Thyroid gland (tissue), 4 donors: Measurements from ENCODE around the gene CREB5. TPM values are rescaled to one million over a fixed set of nuclear protein-coding genes. Genes with fewer than 3 reads are reported as not detected.

Experiments
- DNase-seq, 2 donors: peaks; one replicate each; pipeline ENCODE4 v3.0.0-alpha.2; 2019
- H3K27ac ChIP-seq, 3 donors: fragments of 200-600 bp; sonication (generic); 1 replicate in 2 of 3; 2 replicates in 1 of 3; pipeline ENCODE4 v1.5.1; 2016 to 2019; ENCODE audit warnings: mild to moderate bottlenecking in 1 of 3, moderate library complexity in 1 of 3
- H3K27me3 ChIP-seq: fragments of 200-600 bp; sonication (generic); one replicate; pipeline ENCODE4 v1.5.1; 2019
- H3K36me3 ChIP-seq, 2 donors: fragments of 200-600 bp; sonication (generic); one replicate each; pipeline ENCODE4 v1.5.1; 2016 to 2019
- H3K4me1 ChIP-seq, 2 donors: fragments of 200-600 bp; sonication (generic); one replicate each; pipeline ENCODE4 v1.5.1; 2017 to 2019
- H3K4me3 ChIP-seq, 3 donors: fragments of 200-600 bp; sonication (generic); replicated peaks in 1 of 3; 1 replicate in 2 of 3; 2 replicates in 1 of 3; pipeline ENCODE4 v1.5.1; 2016; ENCODE audit warnings: mild to moderate bottlenecking in 1 of 3
- H3K9me3 ChIP-seq: fragments of 200-600 bp; sonication (generic); one replicate; pipeline ENCODE4 v1.5.1; 2017
- CTCF ChIP-seq, 6 experiments: fragments of 200-600 bp in 3 of 6; fragments of 450-650 bp in 3 of 6; sonication (generic) in 3 of 6; IDR thresholded peaks; one replicate each; pipeline ENCODE4 v1.5.1; 2016 to 2019; ENCODE audit warnings: antibody characterized with exemption in 6 of 6, mild to moderate bottlenecking in 2 of 6, inconsistent platforms in 1 of 6, moderate library complexity in 1 of 6
- POLR2A ChIP-seq, 2 donors: fragments of 450-650 bp; IDR thresholded peaks; one replicate each; pipeline ENCODE4 v1.6.1; 2017; ENCODE audit warnings: antibody characterized with exemption in 2 of 2, mild to moderate bottlenecking in 2 of 2, moderate library complexity in 1 of 2
- WGBS, 2 donors: methylation state at CpG; one replicate each; pipeline ENCODE4 v1.1.5; 2017; 5-methylcytosine and 5-hydroxymethylcytosine counted together
- intact Hi-C: fragments of 100-400 bp; cut with DNase I; formaldehyde crosslinking; loops from one replicate; pipeline ENCODE4 v1.15.1; 2023
- total RNA-seq, 4 donors: library from RNA; depleted of rRNA; stranded (reverse); fragments of >200 nt; gene quantifications; one replicate each; pipeline ENCODE4 v1.2.3, GENCODE V29; 2016

CREB5 gene
- total RNA-seq, 4 donors from 2014 or later, result 2.5 to 13.6 (median 6.5) TPM

- H3K36me3 ChIP-seq, result no peaks in the 10 kb centered on the region
- intact Hi-C loops, result no loop called here
- no peak overlapping the region for H3K27ac ChIP-seq
- 86 to 89% methylated on average over 1 of the region's 1 CpG for WGBS, 2 donors
- H3K4me3 ChIP-seq, result no peak overlapping the region
- no peaks in the 10 kb centered on the region for H3K27me3 ChIP-seq
- no peaks in the 10 kb centered on the region for H3K9me3 ChIP-seq
- no peak for DNase-seq
- no peaks in the 10 kb centered on the region for H3K4me1 ChIP-seq
- TF ChIP-seq POLR2A (IDR thresholded peaks at IDR 0.05) (no peak), CTCF (IDR thresholded peaks at IDR 0.05) (no peak)
Measured at GRCh38 chr7:28649189-28649588, 236.9 kb downstream of the CREB5 start.

- intact Hi-C loops, result no loop called here
- Histone ChIP-seq H3K27me3 (no peaks in the 10 kb centered on the region), H3K36me3 (no peaks in the 10 kb centered on the region), H3K4me1 (no peaks in the 10 kb centered on the region), H3K27ac (no peak overlapping the region), H3K4me3 (no peak overlapping the region), H3K9me3 (no peaks in the 10 kb centered on the region)
- TF ChIP-seq CTCF (IDR thresholded peaks at IDR 0.05), result no peak
- TF ChIP-seq POLR2A (IDR thresholded peaks at IDR 0.05), result no peak
- DNase-seq, result no peak
- 82 to 90% methylated on average over 2 of the region's 2 CpGs for WGBS, 2 donors
Measured at GRCh38 chr7:28649811-28650210, 237.5 kb downstream of the CREB5 start.

- TF ChIP-seq CTCF (IDR thresholded peaks at IDR 0.05) (no peak), POLR2A (IDR thresholded peaks at IDR 0.05) (no peak)
- Histone ChIP-seq H3K27ac (no peak overlapping the region), H3K4me3 (no peak overlapping the region), H3K27me3 (no peaks in the 10 kb centered on the region), H3K36me3 (no peaks in the 10 kb centered on the region), H3K4me1 (no peaks in the 10 kb centered on the region), H3K9me3 (no peaks in the 10 kb centered on the region)
- no peak for DNase-seq
- intact Hi-C loops, result no loop called here
- 76 to 86% methylated on average over 6 of the region's 6 CpGs for WGBS, 2 donors
Measured at GRCh38 chr7:28654110-28654509, 241.8 kb downstream of the CREB5 start.

- H3K36me3 ChIP-seq, result no peaks in the 10 kb centered on the region
- 86 to 90% methylated on average over 1 of the region's 1 CpG for WGBS, 2 donors
- H3K27ac ChIP-seq, result no peak overlapping the region
- intact Hi-C loops, result no loop called here
- H3K9me3 ChIP-seq, result no peaks in the 10 kb centered on the region
- H3K27me3 ChIP-seq, result no peaks in the 10 kb centered on the region
- no peaks in the 10 kb centered on the region for H3K4me1 ChIP-seq
- no peak overlapping the region for H3K4me3 ChIP-seq
- no peak for DNase-seq
- TF ChIP-seq POLR2A (IDR thresholded peaks at IDR 0.05) (no peak), CTCF (IDR thresholded peaks at IDR 0.05) (no peak)
Measured at GRCh38 chr7:28656529-28656928, 244.2 kb downstream of the CREB5 start.

- no peak for DNase-seq
- intact Hi-C loops, result no loop called here
- no peak overlapping the region for H3K4me3 ChIP-seq
- H3K27ac ChIP-seq, result no peak overlapping the region
- no peaks in the 10 kb centered on the region for H3K36me3 ChIP-seq
- no peaks in the 10 kb centered on the region for H3K27me3 ChIP-seq
- TF ChIP-seq CTCF (IDR thresholded peaks at IDR 0.05) (no peak), POLR2A (IDR thresholded peaks at IDR 0.05) (no peak)
- no peaks in the 10 kb centered on the region for H3K9me3 ChIP-seq
- no peaks in the 10 kb centered on the region for H3K4me1 ChIP-seq
- WGBS, 2 donors, result 30 to 60% methylated on average over 4 to 5 of the region's 5 CpGs
Measured at GRCh38 chr7:28658381-28658780, 246.1 kb downstream of the CREB5 start.
